B cell (primary cell): Measurements from ENCODE around the gene CFH. TPM values are rescaled to one million over a fixed set of nuclear protein-coding genes. Genes with fewer than 3 reads are reported as not detected.

Experiments used
- ATAC-seq: fragments of 200-7000 bp; cut with Tn5 transposase; one replicate; pipeline ENCODE4 v1.10.0; 2021; ENCODE audit warnings: low read depth, mild to moderate bottlenecking, moderate number of reproducible peaks, moderate library complexity
- CTCF ChIA-PET: fragments of 350-600 bp; sonication (Branson Sonifier 250); formaldehyde crosslinking; loops from one replicate; lab custom pipeline; 2021; ENCODE audit warnings: antibody characterized with exemption, inconsistent platforms; lab: Charles Lee
- POLR2A ChIA-PET: fragments of 350-600 bp; sonication (Branson Sonifier 250); formaldehyde crosslinking; loops from one replicate; lab custom pipeline; 2021; ENCODE audit warnings: antibody characterized with exemption; lab: Charles Lee
- DNase-seq: peaks from one replicate; pipeline ENCODE4 v3.0.0; 2013
- H2AFZ ChIP-seq: 2 replicates; pipeline ENCODE4 v1.6.1; 2012; ENCODE audit warnings: mild to moderate bottlenecking, low read depth, low read length; ENCODE audit not compliant: insufficient read depth, poor library complexity, severe bottlenecking
- H3K27ac ChIP-seq, 2 donors: 1 replicate in 1 of 2; 2 replicates in 1 of 2; pipeline ENCODE4 v1.5.1; 2012 to 2013; ENCODE audit warnings: low read length in 2 of 2, mild to moderate bottlenecking in 2 of 2, moderate library complexity in 1 of 2
- H3K27me3 ChIP-seq, 4 experiments: fragments of 200-600 bp in 1 of 4; sonication (generic) in 1 of 4; replicated peaks in 1 of 4; 1 replicate in 2 of 4; 2 replicates in 2 of 4; pipeline versions ENCODE4 v1.6.1 to v1.7.0; 2013 to 2016; ENCODE audit warnings: low read length in 3 of 4, mild to moderate bottlenecking in 2 of 4, mixed read lengths in 1 of 4, moderate library complexity in 1 of 4; ENCODE audit not compliant: insufficient read depth in 4 of 4, control insufficient read depth in 3 of 4; ENCODE audit errors: control extremely low read depth in 1 of 4
- H3K36me3 ChIP-seq, 2 experiments: replicated peaks in 1 of 2; 1 replicate in 1 of 2; 2 replicates in 1 of 2; pipeline versions ENCODE4 v1.6.1 to v1.7.1; 2013; ENCODE audit warnings: low read length in 1 of 2; ENCODE audit not compliant: insufficient read depth in 2 of 2, control insufficient read depth in 1 of 2; ENCODE audit errors: control extremely low read depth in 1 of 2, extremely low read depth in 1 of 2
- H3K4me1 ChIP-seq, 2 donors: fragments of 200-600 bp in 1 of 2; sonication (generic) in 1 of 2; 1 replicate in 1 of 2; 2 replicates in 1 of 2; pipeline versions ENCODE4 v1.5.1 to v1.6.1; 2013 to 2017; ENCODE audit warnings: low read length in 2 of 2; ENCODE audit not compliant: control insufficient read depth in 2 of 2, insufficient read depth in 2 of 2
- H3K4me2 ChIP-seq: replicated peaks from 2 replicates; pipeline ENCODE3; 2012; ENCODE audit warnings: mild to moderate bottlenecking, low read depth, low read length; ENCODE audit not compliant: poor library complexity, severe bottlenecking
- H3K4me3 ChIP-seq, 5 experiments: fragments of 200-600 bp in 1 of 5; sonication (generic) in 1 of 5; 1 replicate in 3 of 5; 2 replicates in 2 of 5; pipeline versions ENCODE4 v1.5.1 to v1.7.0; 2011 to 2016; ENCODE audit warnings: low read length in 4 of 5, mild to moderate bottlenecking in 4 of 5, low read depth in 2 of 5, control low read depth in 1 of 5, moderate library complexity in 1 of 5; ENCODE audit not compliant: insufficient read depth in 1 of 5; ENCODE audit errors: control extremely low read depth in 1 of 5, extremely low read depth in 1 of 5
- H3K79me2 ChIP-seq: fragments of 200-600 bp; sonication (generic); one replicate; pipeline ENCODE4 v1.6.0; 2016; ENCODE audit warnings: low read length; ENCODE audit not compliant: control insufficient read depth, insufficient read depth
- H3K9ac ChIP-seq: fragments of 200-600 bp; sonication (generic); 2 replicates; pipeline ENCODE4 v1.6.1; 2017; ENCODE audit warnings: mild to moderate bottlenecking, low read length, moderate library complexity
- H3K9me3 ChIP-seq, 3 donors: one replicate each; pipeline versions ENCODE4 v1.6.1 to v1.7.1; 2013; ENCODE audit warnings: low read length in 2 of 3; ENCODE audit not compliant: control insufficient read depth in 2 of 3, insufficient read depth in 1 of 3; ENCODE audit errors: control extremely low read depth in 1 of 3
- H4K20me1 ChIP-seq: 2 replicates; pipeline ENCODE4 v1.6.0; 2012; ENCODE audit warnings: mild to moderate bottlenecking, low read length; ENCODE audit not compliant: insufficient read depth, control insufficient read depth, poor library complexity, severe bottlenecking
- H3K27ac Mint-ChIP-seq: one replicate; pipeline ENCODE4 v1.8.0; 2021; ENCODE audit warnings: mixed read lengths
- H3K27me3 Mint-ChIP-seq: one replicate; pipeline ENCODE4 v1.8.0; 2021; ENCODE audit warnings: mixed read lengths
- H3K4me1 Mint-ChIP-seq: one replicate; pipeline ENCODE4 v1.8.0; 2021; ENCODE audit warnings: mixed read lengths
- H3K4me3 Mint-ChIP-seq: one replicate; pipeline ENCODE4 v1.8.0; 2021; ENCODE audit warnings: mixed read lengths
- H3K9me3 Mint-ChIP-seq: one replicate; pipeline ENCODE4 v1.8.0; 2022; ENCODE audit warnings: mixed read lengths; ENCODE audit not compliant: insufficient read depth
- CTCF ChIP-seq: fragments of 200-600 bp; IDR thresholded peaks from one replicate; pipeline ENCODE4 v1.8.0; 2022; ENCODE audit warnings: antibody characterized with exemption, mild to moderate bottlenecking
- EZH2 ChIP-seq: IDR thresholded peaks from 2 replicates; pipeline ENCODE4 v1.6.1; 2012; ENCODE audit warnings: borderline replicate concordance, low read depth, mild to moderate bottlenecking, moderate library complexity, low read length; ENCODE audit not compliant: insufficient read depth, poor library complexity, severe bottlenecking
- WGBS: methylation state at CpG from one replicate; pipeline ENCODE4 v1.1.5; 2013; ENCODE audit warnings: missing lambda C conversion rate; ENCODE audit not compliant: insufficient coverage; 5-methylcytosine and 5-hydroxymethylcytosine counted together
- intact Hi-C: fragments of 100-400 bp; cut with micrococcal nuclease; formaldehyde crosslinking; loops from one replicate; pipeline ENCODE4 v1.10.0; 2022
- polyA plus RNA-seq: library from polyadenylated mRNA; depleted of rRNA; stranded (reverse); fragments of >200 nt; gene quantifications from 2 replicates; pipeline ENCODE4 v1.2.3, GENCODE V29; 2012
- total RNA-seq, 2 donors: library from RNA; stranded (reverse); fragments of 120-200 nt in 1 of 2; gene quantifications; 1 replicate in 1 of 2; 2 replicates in 1 of 2; pipeline versions ENCODE4 v1.2.3 to v1.2.4, GENCODE V29; 2013 to 2022

The CFH gene
- total and polyA plus RNA-seq, 2 donors (not counting 1 experiment from before 2014, with no cell fraction given): not detected

GRCh38 chr1:196660272-196660671 lies 8.4 kb downstream of the CFH start:
- CTCF ChIA-PET: interaction anchor here (0.6 to 1.7 kb wide), 2 partner anchors 10 to 511 kb away, joined by 3 to 12 read pairs; no protein-coding TSS in a partner anchor
- intact Hi-C loops: no loop called here
- no peaks in the 10 kb centered on the region for H3K9me3 Mint-ChIP-seq

GRCh38 chr1:196660852-196661251 lies 9.0 kb downstream of the CFH start:
- no peak overlapping the region for H3K27ac Mint-ChIP-seq
- Histone ChIP-seq H3K4me3 (no peak overlapping the region), H3K4me2 (no peak overlapping the region), H3K36me3 (no peaks in the 10 kb centered on the region), H3K9ac (no peak overlapping the region), H3K27ac (no peak overlapping the region), H2AFZ (peak overlapping the region; percentile 39), H3K4me1 (no peaks in the 10 kb centered on the region), H4K20me1 (no peaks in the 10 kb centered on the region), H3K9me3 (no peaks in the 10 kb centered on the region), H3K79me2 (no peaks in the 10 kb centered on the region), H3K27me3 (no peaks in the 10 kb centered on the region)
- no peak for ATAC-seq
- ChIA-PET CTCF (interaction anchor here (0.6 to 1.7 kb wide), 2 partner anchors 10 to 512 kb away, joined by 3 to 12 read pairs; no protein-coding TSS in a partner anchor), POLR2A (no interaction called here)
- no peaks in the 10 kb centered on the region for H3K27me3 Mint-ChIP-seq
- no peak overlapping the region for H3K4me3 Mint-ChIP-seq
- peak; percentile 24 for DNase-seq
- peaks cover 2% of the 10 kb centered on the region for H3K4me1 Mint-ChIP-seq
- H3K9me3 Mint-ChIP-seq: no peaks in the 10 kb centered on the region
- no CpG with 5 or more reads among the region's 5 CpGs for WGBS
- TF ChIP-seq CTCF (peak; percentile 68), EZH2 (no peak)
- intact Hi-C loops: no loop called here

More at GRCh38 chr1:196660272-196660671, 8.4 kb downstream of the CFH start:
- Mint-ChIP-seq H3K4me1 (peaks cover 2% of the 10 kb centered on the region), H3K4me3 (no peak overlapping the region), H3K27ac (no peak overlapping the region), H3K27me3 (no peaks in the 10 kb centered on the region)
- Histone ChIP-seq H4K20me1 (no peaks in the 10 kb centered on the region), H3K36me3 (no peaks in the 10 kb centered on the region), H3K27ac (no peak overlapping the region), H3K4me2 (no peak overlapping the region), H3K4me1 (no peaks in the 10 kb centered on the region), H3K9ac (no peak overlapping the region), H3K9me3 (no peaks in the 10 kb centered on the region), H3K27me3 (no peaks in the 10 kb centered on the region), H3K79me2 (no peaks in the 10 kb centered on the region), H3K4me3 (no peak overlapping the region), H2AFZ (no peak overlapping the region)
- no peak for ATAC-seq
- POLR2A ChIA-PET: no interaction called here
- no peak for DNase-seq
- TF ChIP-seq EZH2: no peak
- TF ChIP-seq CTCF: no peak
- no CpG with 5 or more reads among the region's 3 CpGs for WGBS
